ENCODE results near the gene MAML3. TPM values are rescaled to one million over a fixed set of nuclear protein-coding genes. Genes with fewer than 3 reads are reported as not detected.

MAML3 gene
- total and polyA plus RNA-seq, 4 experiments from 2014 or later = 0.15 to 3.7 (median 1.7) TPM

- intact Hi-C loops (cut with micrococcal nuclease) = no loop called here
- H3K4me1 Mint-ChIP-seq = no peaks in the 10 kb centered on the region
- H3K27ac ChIP-seq (ENCODE audit: low read depth, low read length) = no peak overlapping the region
- no peaks in the 10 kb centered on the region for H3K9me3 ChIP-seq (ENCODE audit: control insufficient read depth in 1 of 2, low read length in 2 of 2)
- H3K27me3 Mint-ChIP-seq = peaks cover 1 to 6% of the 10 kb centered on the region in 2 donors
- POLR2A ChIA-PET (ENCODE audit: partially characterized antibody) = no interaction called here
- no peak overlapping the region for H3K4me3 Mint-ChIP-seq
- H3K9me3 Mint-ChIP-seq = no peaks in the 10 kb centered on the region
- H3K27me3 ChIP-seq (ENCODE audit: insufficient read depth, low read length) = no peaks in the 10 kb centered on the region
- H3K36me3 ChIP-seq (ENCODE audit: insufficient read depth, low read length) = no peaks in the 10 kb centered on the region
- H3K27ac Mint-ChIP-seq = no peak overlapping the region
- no peak overlapping the region for H3K4me3 ChIP-seq (ENCODE audit: low read length in 2 of 2)
- CTCF ChIA-PET (ENCODE audit: partially characterized antibody) = interaction anchor here (1.1 kb wide), 1 partner anchor 10 kb away, joined by 3 read pairs; no protein-coding TSS in a partner anchor
- H3K36me3 Mint-ChIP-seq = no peaks in the 10 kb centered on the region
- DNase-seq = no peak
- no peaks in the 10 kb centered on the region for H3K4me1 ChIP-seq (ENCODE audit: insufficient read depth, low read length)
These were observed 310.3 kb downstream of the MAML3 start for GRCh38 chr4:139843641-139844040.

DNA sequence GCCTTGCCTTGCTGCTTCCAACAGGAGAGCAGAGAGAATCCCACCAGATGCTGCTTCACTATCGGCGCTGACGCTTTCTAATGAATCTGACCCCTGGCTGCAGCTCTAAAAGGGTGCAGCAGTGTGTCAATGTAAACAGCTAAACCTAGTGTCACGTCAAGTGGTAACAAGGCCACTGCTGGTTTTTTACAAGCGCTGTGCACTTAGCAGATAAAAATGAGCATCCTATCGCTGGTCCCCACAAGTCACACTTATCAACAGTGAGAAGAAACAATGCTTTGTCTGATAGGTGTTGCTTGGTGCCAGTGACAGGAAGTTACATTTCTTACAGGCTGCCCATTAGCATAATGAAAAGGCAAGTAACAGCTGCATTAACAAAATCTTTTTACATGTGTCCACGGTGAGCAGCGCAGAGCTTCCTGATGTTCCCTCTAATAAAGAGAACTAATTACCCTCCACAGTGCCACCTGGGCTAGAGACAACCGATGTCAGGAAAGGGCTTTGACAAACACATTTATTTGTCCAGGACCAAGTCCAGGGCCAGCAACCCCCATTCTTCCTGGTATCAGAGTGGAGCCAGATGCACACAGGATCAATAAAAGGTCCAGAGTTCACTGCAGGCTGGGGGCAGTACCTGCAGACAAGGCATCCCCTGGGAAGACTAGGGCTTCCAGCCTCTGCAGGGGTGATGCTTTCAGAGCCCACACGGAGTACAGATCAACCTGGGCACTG lies 312.4 kb downstream of the MAML3 start:
- CTCF ChIA-PET (ENCODE audit: partially characterized antibody) = no interaction called here
- no peak overlapping the region for H3K4me3 Mint-ChIP-seq
- Histone ChIP-seq H3K27ac (ENCODE audit: low read depth, low read length) (no peak overlapping the region), H3K9me3 (ENCODE audit: control insufficient read depth in 1 of 2, low read length in 2 of 2) (no peaks in the 10 kb centered on the region), H3K36me3 (ENCODE audit: insufficient read depth, low read length) (no peaks in the 10 kb centered on the region), H3K4me3 (ENCODE audit: low read length in 2 of 2) (no peak overlapping the region), H3K4me1 (ENCODE audit: insufficient read depth, low read length) (no peaks in the 10 kb centered on the region), H3K27me3 (ENCODE audit: insufficient read depth, low read length) (no peaks in the 10 kb centered on the region)
- no peak for DNase-seq
- intact Hi-C loops (cut with micrococcal nuclease) = no loop called here
- POLR2A ChIA-PET (ENCODE audit: partially characterized antibody) = no interaction called here
- no peak overlapping the region for H3K27ac Mint-ChIP-seq
- H3K9me3 Mint-ChIP-seq = no peaks in the 10 kb centered on the region
- H3K36me3 Mint-ChIP-seq = no peaks in the 10 kb centered on the region
- no peaks in the 10 kb centered on the region for H3K4me1 Mint-ChIP-seq
- H3K27me3 Mint-ChIP-seq = peaks cover 1 to 6% of the 10 kb centered on the region in 2 donors

DNA sequence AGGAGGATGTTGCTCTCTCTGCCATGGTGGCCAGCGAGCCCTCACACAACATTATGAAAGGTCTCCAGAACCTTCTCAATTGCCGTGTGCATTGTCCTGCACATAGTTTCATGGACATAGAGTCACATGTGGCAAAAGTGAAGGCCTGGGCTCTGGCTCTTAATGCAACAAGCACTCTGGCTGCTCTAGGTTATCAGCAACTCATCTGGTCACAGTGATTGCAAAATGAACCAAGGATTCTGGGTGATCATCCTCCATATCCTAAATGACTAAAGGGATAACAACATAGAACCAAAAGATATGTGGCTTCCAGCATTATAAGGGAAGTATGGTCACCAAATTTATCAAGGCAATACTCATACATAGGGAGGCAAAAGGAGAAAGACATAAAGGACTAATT lies 313.2 kb downstream of the MAML3 start:
- CTCF ChIA-PET (ENCODE audit: partially characterized antibody) = no interaction called here
- no peaks in the 10 kb centered on the region for H3K4me1 Mint-ChIP-seq

DNA sequence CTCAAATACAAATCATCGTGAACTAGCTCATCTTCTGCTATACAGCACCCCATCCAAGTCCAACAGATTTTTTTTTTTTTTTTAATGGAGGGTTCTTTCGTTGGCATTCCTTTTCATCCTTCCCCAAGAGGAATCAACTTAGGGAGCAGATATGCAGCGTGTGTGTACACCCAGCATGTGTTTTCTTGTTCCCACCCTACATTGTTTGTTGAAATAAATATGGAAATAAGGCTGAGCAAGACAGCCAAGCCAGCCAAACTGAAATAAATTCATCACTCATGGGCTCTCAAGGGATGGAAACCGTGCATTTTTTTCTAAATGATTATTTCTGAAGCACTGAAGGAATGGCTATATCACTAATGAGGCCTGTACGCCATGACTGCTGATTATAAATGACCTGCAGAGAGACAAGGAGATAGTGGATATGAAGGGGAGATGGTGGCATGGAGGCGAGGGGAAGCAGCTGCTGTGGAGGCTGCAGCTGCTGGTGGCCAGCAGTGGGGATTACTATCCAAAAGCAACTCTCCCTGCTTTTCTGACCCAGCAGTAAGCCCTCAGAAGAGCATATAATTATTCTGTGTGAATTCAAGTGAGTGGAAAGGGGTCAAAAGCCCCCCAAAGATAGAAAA lies 314.5 kb downstream of the MAML3 start:
- intact Hi-C loops (cut with micrococcal nuclease) = no loop called here
- H3K9me3 ChIP-seq (ENCODE audit: control insufficient read depth in 1 of 2, low read length in 2 of 2) = no peaks in the 10 kb centered on the region
- no peak overlapping the region for H3K27ac ChIP-seq (ENCODE audit: low read depth, low read length)
- H3K4me1 ChIP-seq (ENCODE audit: insufficient read depth, low read length) = no peaks in the 10 kb centered on the region
- Mint-ChIP-seq H3K27ac (no peak overlapping the region), H3K9me3 (no peaks in the 10 kb centered on the region), H3K4me3 (no peak overlapping the region), H3K4me1 (no peaks in the 10 kb centered on the region), H3K27me3 (peaks cover 0 to 3% of the 10 kb centered on the region in 2 donors), H3K36me3 (no peaks in the 10 kb centered on the region)
- ChIA-PET CTCF (ENCODE audit: partially characterized antibody) (interaction anchor here (0.6 kb wide), 1 partner anchor 1317 kb away, joined by 3 read pairs; no protein-coding TSS in a partner anchor), POLR2A (ENCODE audit: partially characterized antibody) (no interaction called here)
- DNase-seq = no peak
- H3K27me3 ChIP-seq (ENCODE audit: insufficient read depth, low read length) = no peaks in the 10 kb centered on the region
- no peak overlapping the region for H3K4me3 ChIP-seq (ENCODE audit: low read length in 2 of 2)
- H3K36me3 ChIP-seq (ENCODE audit: insufficient read depth, low read length) = no peaks in the 10 kb centered on the region

More for the DNA sequence above, 313.2 kb downstream of the MAML3 start:
- Histone ChIP-seq H3K36me3 (ENCODE audit: insufficient read depth, low read length) (no peaks in the 10 kb centered on the region), H3K4me1 (ENCODE audit: insufficient read depth, low read length) (no peaks in the 10 kb centered on the region), H3K27me3 (ENCODE audit: insufficient read depth, low read length) (no peaks in the 10 kb centered on the region), H3K9me3 (ENCODE audit: control insufficient read depth in 1 of 2, low read length in 2 of 2) (no peaks in the 10 kb centered on the region), H3K4me3 (ENCODE audit: low read length in 2 of 2) (no peak overlapping the region), H3K27ac (ENCODE audit: low read depth, low read length) (no peak overlapping the region)
- Mint-ChIP-seq H3K27ac (no peak overlapping the region), H3K4me3 (no peak overlapping the region), H3K9me3 (no peaks in the 10 kb centered on the region), H3K36me3 (no peaks in the 10 kb centered on the region), H3K27me3 (peaks cover 1 to 6% of the 10 kb centered on the region in 2 donors)
- no peak for DNase-seq
- intact Hi-C loops (cut with micrococcal nuclease) = no loop called here
- POLR2A ChIA-PET (ENCODE audit: partially characterized antibody) = no interaction called here

DNA sequence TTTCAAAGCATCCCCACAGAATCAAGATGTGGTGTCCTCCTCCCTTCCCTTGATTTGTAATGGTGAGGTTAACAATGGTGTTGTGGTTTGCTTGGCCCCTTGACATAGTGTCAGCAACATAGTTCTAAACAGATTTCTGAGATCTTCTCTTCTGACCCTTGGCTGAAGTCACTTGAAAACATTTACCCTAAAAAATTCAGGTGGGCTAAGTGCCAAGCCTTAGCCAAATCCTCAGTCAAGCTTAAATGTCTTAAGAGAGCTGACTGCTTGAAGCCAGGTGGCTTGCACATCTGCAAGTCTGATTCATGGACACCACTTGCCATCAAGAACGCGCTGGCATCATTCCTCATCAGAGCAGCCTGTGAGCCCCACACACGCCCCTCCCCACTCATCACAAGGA lies 315.2 kb downstream of the MAML3 start:
- Mint-ChIP-seq H3K27me3 (peaks cover 0 to 3% of the 10 kb centered on the region in 2 donors), H3K27ac (no peak overlapping the region), H3K9me3 (no peaks in the 10 kb centered on the region), H3K36me3 (no peaks in the 10 kb centered on the region), H3K4me3 (no peak overlapping the region), H3K4me1 (no peaks in the 10 kb centered on the region)
- Histone ChIP-seq H3K9me3 (ENCODE audit: control insufficient read depth in 1 of 2, low read length in 2 of 2) (no peaks in the 10 kb centered on the region), H3K4me1 (ENCODE audit: insufficient read depth, low read length) (no peaks in the 10 kb centered on the region), H3K27me3 (ENCODE audit: insufficient read depth, low read length) (no peaks in the 10 kb centered on the region), H3K4me3 (ENCODE audit: low read length in 2 of 2) (no peak overlapping the region), H3K36me3 (ENCODE audit: insufficient read depth, low read length) (no peaks in the 10 kb centered on the region), H3K27ac (ENCODE audit: low read depth, low read length) (no peak overlapping the region)
- ChIA-PET POLR2A (ENCODE audit: partially characterized antibody) (no interaction called here), CTCF (ENCODE audit: partially characterized antibody) (interaction anchor here (0.6 kb wide), 1 partner anchor 1317 kb away, joined by 3 read pairs; no protein-coding TSS in a partner anchor)
- intact Hi-C loops (cut with micrococcal nuclease) = no loop called here
- no peak for DNase-seq

DNA sequence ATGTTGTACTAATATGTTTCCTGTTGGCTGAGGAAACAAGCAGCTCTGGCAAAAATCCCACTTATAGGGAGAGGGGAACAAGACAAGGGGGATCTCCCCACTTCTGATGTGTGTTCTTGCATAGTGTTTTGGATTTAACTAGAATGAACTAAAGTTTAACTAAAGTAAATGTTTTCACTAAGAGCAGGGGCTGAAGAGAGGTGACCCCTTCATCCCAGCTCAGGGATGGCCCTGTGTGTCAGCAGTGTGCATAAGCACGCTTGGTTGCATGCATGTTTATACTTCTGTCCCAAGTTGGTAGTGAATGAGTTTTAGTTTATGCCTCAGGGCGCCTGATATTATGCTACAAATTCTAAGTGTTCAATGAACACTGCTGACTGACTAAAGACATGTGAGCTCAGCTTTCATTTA lies 319.0 kb downstream of the MAML3 start:
- H3K9me3 Mint-ChIP-seq = peaks cover 0 to 3% (median 0%) of the 10 kb centered on the region in 8 donors
- H3K27ac ChIP-seq (ENCODE audit: low read depth, low read length) = no peak overlapping the region
- H3K36me3 ChIP-seq (ENCODE audit: insufficient read depth, low read length) = no peaks in the 10 kb centered on the region
- ChIA-PET CTCF (ENCODE audit: partially characterized antibody) (no interaction called here), POLR2A (ENCODE audit: partially characterized antibody) (no interaction called here)
- no peak overlapping the region for H3K4me3 ChIP-seq (ENCODE audit: low read length in 2 of 2)
- H3K27ac Mint-ChIP-seq = no peak overlapping the region
- H3K4me1 Mint-ChIP-seq = no peaks in the 10 kb centered on the region
- DNase-seq = no peak
- no peaks in the 10 kb centered on the region for H3K36me3 Mint-ChIP-seq
- H3K27me3 ChIP-seq (ENCODE audit: insufficient read depth, low read length) = no peaks in the 10 kb centered on the region
- no peaks in the 10 kb centered on the region for H3K9me3 ChIP-seq (ENCODE audit: control insufficient read depth in 1 of 2, low read length in 2 of 2)
- intact Hi-C loops (cut with micrococcal nuclease) = no loop called here
- H3K27me3 Mint-ChIP-seq = no peaks in the 10 kb centered on the region
- no peaks in the 10 kb centered on the region for H3K4me1 ChIP-seq (ENCODE audit: insufficient read depth, low read length)
- H3K4me3 Mint-ChIP-seq = no peak overlapping the region

DNA sequence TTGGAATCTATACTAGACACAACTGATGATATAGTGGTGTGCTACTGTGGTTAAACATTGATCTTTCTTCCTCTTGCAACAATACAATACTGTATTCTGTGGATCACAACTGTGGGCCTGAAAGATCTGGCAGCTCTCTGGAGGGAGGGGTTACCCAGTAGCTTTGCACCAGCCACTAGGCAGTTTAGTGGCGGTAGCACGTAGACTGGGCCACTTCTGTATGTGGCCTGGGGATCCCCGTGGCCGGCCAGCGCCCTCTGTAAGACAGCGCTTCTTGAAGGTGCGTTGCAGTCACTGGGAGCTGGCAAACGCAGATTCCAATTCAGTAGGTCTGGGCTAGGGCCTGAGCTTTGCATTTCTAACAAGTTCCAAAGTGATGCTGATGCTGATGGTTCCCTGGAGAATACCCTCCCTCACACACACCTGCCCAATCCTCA lies 319.7 kb downstream of the MAML3 start:
- POLR2A ChIA-PET (ENCODE audit: partially characterized antibody) = no interaction called here
- no peaks in the 10 kb centered on the region for H3K27me3 Mint-ChIP-seq
- peaks cover 0 to 3% (median 0%) of the 10 kb centered on the region in 8 donors for H3K9me3 Mint-ChIP-seq
- no peak overlapping the region for H3K4me3 ChIP-seq (ENCODE audit: low read length in 2 of 2)
- H3K4me1 ChIP-seq (ENCODE audit: insufficient read depth, low read length) = no peaks in the 10 kb centered on the region
- no peaks in the 10 kb centered on the region for H3K36me3 Mint-ChIP-seq
- no peak overlapping the region for H3K27ac Mint-ChIP-seq
- CTCF ChIA-PET (ENCODE audit: partially characterized antibody) = no interaction called here
- H3K36me3 ChIP-seq (ENCODE audit: insufficient read depth, low read length) = no peaks in the 10 kb centered on the region
- no peaks in the 10 kb centered on the region for H3K27me3 ChIP-seq (ENCODE audit: insufficient read depth, low read length)
- H3K4me3 Mint-ChIP-seq = peak overlapping the region in 1 of 8 donors; percentile 21
- intact Hi-C loops (cut with micrococcal nuclease) = no loop called here
- H3K27ac ChIP-seq (ENCODE audit: low read depth, low read length) = no peak overlapping the region
- no peaks in the 10 kb centered on the region for H3K9me3 ChIP-seq (ENCODE audit: control insufficient read depth in 1 of 2, low read length in 2 of 2)
- H3K4me1 Mint-ChIP-seq = no peaks in the 10 kb centered on the region
- DNase-seq = no peak
